Right lobe of liver (tissue), 4 donors: Measurements from ENCODE around the gene KRT71.

Experiments used
- POLR2A ChIP-seq: fragments of 450-650 bp; IDR thresholded peaks from one replicate; pipeline ENCODE4 v1.6.1; 2017; ENCODE audit warnings: antibody characterized with exemption, mild to moderate bottlenecking
- TF ChIP-seq, protein P1 (sequence below), 4 donors: fragments of 200-600 bp in 3 of 4; fragments of 450-650 bp in 1 of 4; IDR thresholded peaks; one replicate each; pipeline versions ENCODE4 v1.5.1 to v1.8.0; 2016 to 2022; ENCODE audit warnings: antibody characterized with exemption in 4 of 4, mild to moderate bottlenecking in 2 of 4
- donor health status: DM: no; HTN: no; CAD: no.
- donor health status: DM: no; HTN: no; CAD: no.
- donor health status: DM: no; HTN: yes; CAD: no.

DNA sequence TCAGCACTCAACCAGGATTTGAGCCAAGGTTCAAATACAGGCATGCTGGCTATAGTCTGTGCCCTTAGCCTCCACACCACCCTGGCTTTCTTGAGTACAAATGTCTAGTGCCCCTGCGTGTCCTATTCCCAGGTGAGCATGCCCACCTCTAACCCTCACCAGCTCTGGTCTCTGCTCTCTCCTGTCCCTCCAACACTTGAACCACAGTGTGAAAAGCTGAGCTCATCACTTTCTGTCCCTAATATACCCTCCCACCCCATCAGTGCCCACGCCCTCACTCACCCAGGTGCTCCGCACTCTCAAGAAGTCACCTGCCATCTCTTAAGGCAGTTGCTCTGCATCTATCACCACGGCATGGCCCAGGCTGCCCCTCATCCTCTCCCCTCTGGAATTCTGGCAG lies 7.0 kb upstream of the KRT71 start:
- TF ChIP-seq, protein P1, sequence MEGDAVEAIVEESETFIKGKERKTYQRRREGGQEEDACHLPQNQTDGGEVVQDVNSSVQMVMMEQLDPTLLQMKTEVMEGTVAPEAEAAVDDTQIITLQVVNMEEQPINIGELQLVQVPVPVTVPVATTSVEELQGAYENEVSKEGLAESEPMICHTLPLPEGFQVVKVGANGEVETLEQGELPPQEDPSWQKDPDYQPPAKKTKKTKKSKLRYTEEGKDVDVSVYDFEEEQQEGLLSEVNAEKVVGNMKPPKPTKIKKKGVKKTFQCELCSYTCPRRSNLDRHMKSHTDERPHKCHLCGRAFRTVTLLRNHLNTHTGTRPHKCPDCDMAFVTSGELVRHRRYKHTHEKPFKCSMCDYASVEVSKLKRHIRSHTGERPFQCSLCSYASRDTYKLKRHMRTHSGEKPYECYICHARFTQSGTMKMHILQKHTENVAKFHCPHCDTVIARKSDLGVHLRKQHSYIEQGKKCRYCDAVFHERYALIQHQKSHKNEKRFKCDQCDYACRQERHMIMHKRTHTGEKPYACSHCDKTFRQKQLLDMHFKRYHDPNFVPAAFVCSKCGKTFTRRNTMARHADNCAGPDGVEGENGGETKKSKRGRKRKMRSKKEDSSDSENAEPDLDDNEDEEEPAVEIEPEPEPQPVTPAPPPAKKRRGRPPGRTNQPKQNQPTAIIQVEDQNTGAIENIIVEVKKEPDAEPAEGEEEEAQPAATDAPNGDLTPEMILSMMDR (IDR thresholded peaks at IDR 0.05): no peak
- TF ChIP-seq POLR2A: no peak
